PC-9 (cell line): ENCODE measurements around the gene BSPRY. TPM values are rescaled to one million over a fixed set of nuclear protein-coding genes. Genes with fewer than 3 reads are reported as not detected.

Source experiments
- BruUV-seq: library from RNA; stranded (reverse); fragments of 400-500 nt; replicated peaks from 2 replicates; lab custom pipeline; 2021; lab: Mats Ljungman, UMichigan
- CTCF ChIA-PET: fragments of 300-600 bp; sonication (Branson Sonifier 250); formaldehyde crosslinking; loops from one replicate; lab custom pipeline; 2022; ENCODE audit warnings: antibody characterized with exemption; lab: Charles Lee
- POLR2A ChIA-PET: fragments of 300-600 bp; sonication (Branson Sonifier 250); formaldehyde crosslinking; loops from one replicate; lab custom pipeline; 2022; ENCODE audit warnings: antibody characterized with exemption; ENCODE audit not compliant: unreplicated experiment; lab: Charles Lee
- DNase-seq, 2 experiments: peaks; one replicate each; pipeline versions ENCODE4 v3.0.0 to v3.0.0-alpha.2; 2015 to 2022; ENCODE audit warnings: mixed read lengths in 1 of 2
- H2AFZ ChIP-seq: fragments of 200-600 bp; sonication (generic); 2 replicates; pipeline ENCODE4 v1.8.1; 2017; ENCODE audit warnings: antibody characterized with exemption
- H3F3A ChIP-seq: fragments of 200-600 bp; sonication (generic); 2 replicates; pipeline ENCODE4 v1.8.1; 2017; ENCODE audit warnings: antibody characterized with exemption, mild to moderate bottlenecking, low read depth; ENCODE audit not compliant: insufficient read depth
- H3K27ac ChIP-seq: fragments of 200-600 bp; sonication (generic); 2 replicates; pipeline ENCODE4 v1.6.1; 2016; ENCODE audit warnings: mixed run types
- H3K27me3 ChIP-seq: fragments of 200-600 bp; sonication (generic); 2 replicates; pipeline ENCODE4 v1.6.1; 2016; ENCODE audit warnings: low read depth, mixed run types; ENCODE audit not compliant: insufficient read depth
- H3K36me3 ChIP-seq: fragments of 200-600 bp; sonication (generic); 2 replicates; pipeline ENCODE4 v1.6.1; 2016; ENCODE audit warnings: low read depth, mixed run types
- H3K4me1 ChIP-seq: fragments of 200-600 bp; sonication (generic); replicated peaks from 2 replicates; pipeline ENCODE4 v1.6.1; 2016; ENCODE audit warnings: mixed run types; ENCODE audit not compliant: insufficient read depth
- H3K4me2 ChIP-seq: fragments of 200-600 bp; sonication (generic); 2 replicates; pipeline ENCODE4 v1.6.1; 2017; ENCODE audit warnings: mixed run types
- H3K4me3 ChIP-seq: fragments of 200-600 bp; sonication (generic); 2 replicates; pipeline ENCODE4 v1.6.1; 2016; ENCODE audit warnings: mixed run types
- H3K79me2 ChIP-seq: fragments of 200-600 bp; sonication (generic); 2 replicates; pipeline ENCODE4 v1.6.1; 2017; ENCODE audit warnings: low read depth, mixed run types
- H3K9me2 ChIP-seq: fragments of 200-600 bp; sonication (generic); 2 replicates; pipeline ENCODE4 v1.8.1; 2017; ENCODE audit warnings: mild to moderate bottlenecking; ENCODE audit not compliant: insufficient read depth
- H3K9me3 ChIP-seq: fragments of 200-600 bp; sonication (generic); 2 replicates; pipeline ENCODE4 v1.8.1; 2016; ENCODE audit warnings: low read depth; ENCODE audit not compliant: insufficient read depth
- H4K20me1 ChIP-seq: fragments of 200-600 bp; sonication (generic); 2 replicates; pipeline ENCODE4 v1.8.1; 2017; ENCODE audit not compliant: insufficient read depth
- CTCF ChIP-seq: fragments of 200-600 bp; sonication (generic); conservative IDR thresholded peaks from 2 replicates; pipeline ENCODE4 v1.6.1; 2017; ENCODE audit warnings: mixed run types, antibody characterized with exemption, mild to moderate bottlenecking, moderate library complexity
- EZH2 ChIP-seq: fragments of 200-600 bp; sonication (generic); IDR thresholded peaks from 2 replicates; pipeline ENCODE4 v1.8.0; 2017; ENCODE audit warnings: antibody characterized with exemption, low read depth
- intact Hi-C: fragments of 100-400 bp; cut with micrococcal nuclease; formaldehyde crosslinking; loops from one replicate; pipeline ENCODE4 v1.10.0; 2022; ENCODE audit not compliant: unreplicated experiment
- total RNA-seq: library from RNA; stranded (reverse); gene quantifications from 2 replicates; pipeline ENCODE4 v1.2.3, GENCODE V29; 2021

The BSPRY gene
- total RNA-seq, 1 experiment from 2014 or later = 29.3 TPM

- ChIA-PET CTCF (no interaction called here), POLR2A (no interaction called here)
- no TSS peak for BruUV-seq
- no peaks in the 10 kb centered on the region for H3K9me2 ChIP-seq
- DNase-seq = no peak
- H3K27ac ChIP-seq = no peak overlapping the region
- no peaks in the 10 kb centered on the region for H3K27me3 ChIP-seq
- H4K20me1 ChIP-seq = no peaks in the 10 kb centered on the region
- intact Hi-C loops = no loop called here
- no peak overlapping the region for H3K4me2 ChIP-seq
- H3K4me1 ChIP-seq = peaks cover 6% of the 10 kb centered on the region; the same call in 1 of the 2 replicates
- no peak overlapping the region for H2AFZ ChIP-seq
- H3K4me3 ChIP-seq = no peak overlapping the region
- H3K36me3 ChIP-seq = no peaks in the 10 kb centered on the region
- H3K79me2 ChIP-seq = no peaks in the 10 kb centered on the region
- peaks cover 6% of the 10 kb centered on the region; the same call in 1 of the 2 replicates for H3F3A ChIP-seq
- TF ChIP-seq CTCF = no peak
- TF ChIP-seq EZH2 = no peak
- H3K9me3 ChIP-seq = no peaks in the 10 kb centered on the region
Observed at GRCh38 chr9:113416149-113416721, 66.9 kb downstream of the BSPRY start.

- POLR2A ChIA-PET = no interaction called here
- no peaks in the 10 kb centered on the region for H3K36me3 ChIP-seq
- TF ChIP-seq EZH2 (no peak), CTCF (no peak)
- H3F3A ChIP-seq = no peaks in the 10 kb centered on the region; the same call in 1 of the 2 replicates
- CTCF ChIA-PET = interaction anchor here (0.6 kb wide), 1 partner anchor 218 kb away, joined by 3 read pairs; no protein-coding TSS in a partner anchor
- H3K27ac ChIP-seq = no peak overlapping the region
- H3K4me3 ChIP-seq = no peak overlapping the region
- H3K4me1 ChIP-seq = no peaks in the 10 kb centered on the region
- no peaks in the 10 kb centered on the region for H3K79me2 ChIP-seq
- H3K9me3 ChIP-seq = no peaks in the 10 kb centered on the region
- no peaks in the 10 kb centered on the region for H3K9me2 ChIP-seq
- intact Hi-C loops = no loop called here
- no peaks in the 10 kb centered on the region for H4K20me1 ChIP-seq
- BruUV-seq = no TSS peak
- no peaks in the 10 kb centered on the region for H3K27me3 ChIP-seq
- DNase-seq = no peak
- no peak overlapping the region for H2AFZ ChIP-seq
- H3K4me2 ChIP-seq = no peak overlapping the region
Observed at GRCh38 chr9:113417370-113417769, 68.0 kb downstream of the BSPRY start.

Other genes with a start within 250 kb of the BSPRY start
- 15.1 and 16.5 TPM in 2 replicates for gene SLC31A2, start 198.5 kb upstream of the BSPRY start, total RNA-seq
- gene FKBP15, start 128.3 kb upstream of the BSPRY start, total RNA-seq = 23.3 and 33.5 TPM in 2 replicates
- gene SLC31A1, start 128.0 kb upstream of the BSPRY start, total RNA-seq = 24.9 and 27.2 TPM in 2 replicates
- gene CDC26, start 74.0 kb upstream of the BSPRY start, total RNA-seq = 40.4 and 43.4 TPM in 2 replicates
- gene PRPF4, start 73.9 kb upstream of the BSPRY start, total RNA-seq = 31.6 and 36.3 TPM in 2 replicates
- 0.92 and 2.3 TPM in 2 replicates for gene RNF183, start 46.2 kb upstream of the BSPRY start, total RNA-seq
- gene WDR31, start 9.3 kb upstream of the BSPRY start, total RNA-seq = 11.2 and 12.9 TPM in 2 replicates
- gene HDHD3, start 27.4 kb downstream of the BSPRY start, total RNA-seq = 39.5 and 44.0 TPM in 2 replicates
- gene ALAD, start 51.7 kb downstream of the BSPRY start, total RNA-seq = 33.3 and 42.7 TPM in 2 replicates
- gene POLE3, start 61.1 kb downstream of the BSPRY start, total RNA-seq = 53.8 and 64.5 TPM in 2 replicates
- 1.5 and 2.5 TPM in 2 replicates for gene C9orf43, start 61.2 kb downstream of the BSPRY start, total RNA-seq
- gene RGS3, start 114.2 kb downstream of the BSPRY start, total RNA-seq = 61.8 and 75.8 TPM in 2 replicates